H9 (cell line): ENCODE results near the gene PSMD1. TPM values are rescaled to one million over a fixed set of nuclear protein-coding genes. Genes with fewer than 3 reads are reported as not detected.

Experiments
- DNase-seq: peaks from one replicate; pipeline ENCODE4 v3.0.0-alpha.2; 2017
- H2AFZ ChIP-seq: one replicate; pipeline ENCODE4 v1.6.1; 2013; ENCODE audit warnings: mild to moderate bottlenecking, low read length, control low read depth, moderate library complexity
- H2AK5ac ChIP-seq: 2 replicates; pipeline ENCODE4 v1.6.1; 2013; ENCODE audit warnings: low read length, control low read depth, mixed read lengths; ENCODE audit not compliant: insufficient read length
- H2BK120ac ChIP-seq: one replicate; pipeline ENCODE4 v1.6.1; 2013; ENCODE audit warnings: low read depth, mild to moderate bottlenecking, low read length, control low read depth, inconsistent platforms; ENCODE audit not compliant: poor library complexity, severe bottlenecking
- H2BK12ac ChIP-seq: 2 replicates; pipeline ENCODE4 v1.6.1; 2013; ENCODE audit warnings: low read length, control low read depth, mixed read lengths, low read depth; ENCODE audit not compliant: insufficient read length
- H2BK15ac ChIP-seq: 2 replicates; pipeline ENCODE4 v1.6.1; 2013; ENCODE audit warnings: low read depth, low read length, control low read depth
- H2BK20ac ChIP-seq: one replicate; pipeline ENCODE4 v1.6.1; 2013; ENCODE audit warnings: low read depth, mild to moderate bottlenecking, low read length, control low read depth, inconsistent platforms; ENCODE audit not compliant: poor library complexity, severe bottlenecking
- H2BK5ac ChIP-seq: 2 replicates; pipeline ENCODE4 v1.6.1; 2013; ENCODE audit warnings: low read length, control low read depth, mixed read lengths; ENCODE audit not compliant: insufficient read length
- H3K14ac ChIP-seq: 2 replicates; pipeline ENCODE4 v1.6.1; 2013; ENCODE audit warnings: low read length, control low read depth; ENCODE audit not compliant: insufficient read depth
- H3K18ac ChIP-seq: 2 replicates; pipeline ENCODE4 v1.6.1; 2013; ENCODE audit warnings: low read depth, mild to moderate bottlenecking, mixed read lengths, low read length, control low read depth; ENCODE audit not compliant: insufficient read length
- H3K23ac ChIP-seq: 2 replicates; pipeline ENCODE4 v1.6.1; 2013; ENCODE audit warnings: low read length, control low read depth, mixed read lengths, low read depth; ENCODE audit not compliant: insufficient read length
- H3K23me2 ChIP-seq: 2 replicates; pipeline ENCODE4 v1.6.1; 2013; ENCODE audit warnings: low read depth, mild to moderate bottlenecking, mixed read lengths, low read length, control low read depth; ENCODE audit not compliant: insufficient read length, poor library complexity, severe bottlenecking
- H3K27ac ChIP-seq: 2 replicates; pipeline ENCODE4 v1.5.1; 2013; ENCODE audit warnings: low read length, control low read depth, mixed read lengths, low read depth; ENCODE audit not compliant: insufficient read length
- H3K27me3 ChIP-seq: 2 replicates; pipeline ENCODE4 v1.6.1; 2013; ENCODE audit warnings: low read length, control low read depth, inconsistent platforms; ENCODE audit not compliant: insufficient read depth
- H3K4ac ChIP-seq: 2 replicates; pipeline ENCODE4 v1.6.1; 2013; ENCODE audit warnings: low read depth, mild to moderate bottlenecking, control low read depth, inconsistent platforms, low read length, moderate library complexity
- H3K4me1 ChIP-seq: 2 replicates; pipeline ENCODE4 v1.6.1; 2013; ENCODE audit warnings: low read length, control low read depth, inconsistent platforms; ENCODE audit not compliant: insufficient read depth
- H3K4me2 ChIP-seq: 2 replicates; pipeline ENCODE4 v1.6.1; 2013; ENCODE audit warnings: low read length, control low read depth, mixed read lengths; ENCODE audit not compliant: insufficient read length, insufficient read depth
- H3K56ac ChIP-seq: 2 replicates; pipeline ENCODE4 v1.6.1; 2013; ENCODE audit warnings: low read depth, mild to moderate bottlenecking, mixed read lengths, low read length, control low read depth; ENCODE audit not compliant: insufficient read length
- H3K79me1 ChIP-seq: 2 replicates; pipeline ENCODE4 v1.6.1; 2013; ENCODE audit warnings: low read depth, mild to moderate bottlenecking, moderate library complexity, low read length, control low read depth, inconsistent platforms; ENCODE audit not compliant: insufficient read depth, poor library complexity, severe bottlenecking
- H3K79me2 ChIP-seq: 2 replicates; pipeline ENCODE4 v1.6.1; 2013; ENCODE audit warnings: low read length, control low read depth, inconsistent platforms; ENCODE audit not compliant: insufficient read depth
- H3K9ac ChIP-seq: 2 replicates; pipeline ENCODE4 v1.6.1; 2013; ENCODE audit warnings: low read length, control low read depth, mixed read lengths; ENCODE audit not compliant: insufficient read length; ENCODE audit errors: extremely low read depth
- H3K9me3 ChIP-seq: one replicate; pipeline ENCODE4 v1.6.1; 2013; ENCODE audit warnings: low read depth, low read length, inconsistent platforms; ENCODE audit not compliant: control insufficient read depth
- H3T11ph ChIP-seq: one replicate; pipeline ENCODE4 v1.6.1; 2013; ENCODE audit warnings: mild to moderate bottlenecking, low read length, control low read depth, inconsistent platforms
- H4K20me1 ChIP-seq: one replicate; pipeline ENCODE4 v1.6.1; 2013; ENCODE audit not compliant: control insufficient read depth, insufficient read length, insufficient read depth
- H4K5ac ChIP-seq: 2 replicates; pipeline ENCODE4 v1.6.1; 2013; ENCODE audit warnings: low read depth, mild to moderate bottlenecking, mixed read lengths, low read length, control low read depth; ENCODE audit not compliant: insufficient read length
- H4K8ac ChIP-seq: replicated peaks from 2 replicates; pipeline ENCODE4 v1.6.1; 2013; ENCODE audit warnings: low read length, control low read depth, mixed read lengths, low read depth; ENCODE audit not compliant: insufficient read length
- H4K91ac ChIP-seq: 2 replicates; pipeline ENCODE4 v1.6.1; 2013; ENCODE audit warnings: low read depth, mild to moderate bottlenecking, moderate library complexity, mixed read lengths, low read length, control low read depth; ENCODE audit not compliant: insufficient read length
- H3K27ac Mint-ChIP-seq, 3 experiments: 2 replicates in 2 of 3; 3 replicates in 1 of 3; pipeline ENCODE4 v1.8.0; 2020 to 2021; ENCODE audit warnings: mixed read lengths in 3 of 3, mild to moderate bottlenecking in 1 of 3, moderate library complexity in 1 of 3
- H3K27me3 Mint-ChIP-seq: 2 replicates; pipeline ENCODE4 v1.8.0; 2021; ENCODE audit warnings: low read depth, mild to moderate bottlenecking, moderate library complexity, mixed read lengths
- H3K36me3 Mint-ChIP-seq, 3 experiments: 2 replicates in 2 of 3; 3 replicates in 1 of 3; pipeline ENCODE4 v1.8.0; 2020 to 2021; ENCODE audit warnings: low read depth in 3 of 3, mixed read lengths in 3 of 3; ENCODE audit not compliant: insufficient read depth in 1 of 3
- H3K4me1 Mint-ChIP-seq, 2 experiments: 2 replicates each; pipeline ENCODE4 v1.8.0; 2020; ENCODE audit warnings: mixed read lengths in 2 of 2
- H3K4me3 Mint-ChIP-seq, 2 experiments: 2 replicates in 1 of 2; 3 replicates in 1 of 2; pipeline ENCODE4 v1.8.0; 2020 to 2021; ENCODE audit warnings: mild to moderate bottlenecking in 2 of 2, mixed read lengths in 2 of 2, moderate library complexity in 1 of 2
- H3K9me3 Mint-ChIP-seq, 2 experiments: 2 replicates in 1 of 2; 3 replicates in 1 of 2; pipeline ENCODE4 v1.8.0; 2020; ENCODE audit warnings: mild to moderate bottlenecking in 2 of 2, mixed read lengths in 2 of 2, moderate library complexity in 1 of 2
- WGBS: extraction: QIAGEN DNeasy Blood & Tissue Kit; methylation state at CpG from one replicate; pipeline ENCODE4 v1.1.7; 2013; ENCODE audit warnings: missing lambda C conversion rate, low lambda C conversion rate, mixed read lengths; ENCODE audit not compliant: insufficient read length; ENCODE audit errors: extremely low coverage; 5-methylcytosine and 5-hydroxymethylcytosine counted together
- total RNA-seq: library from RNA; stranded (reverse); gene quantifications from 2 replicates; pipeline ENCODE4 v1.2.1, GENCODE V29; 2021
- TF ChIP-seq, protein P1 (sequence below): fragments of 200-600 bp; sonication (generic); conservative IDR thresholded peaks from 3 replicates; pipeline ENCODE4 v1.8.0; 2021; ENCODE audit warnings: antibody characterized with exemption, mild to moderate bottlenecking

The PSMD1 gene
- total RNA-seq, 1 experiment from 2014 or later = 166 TPM

DNA sequence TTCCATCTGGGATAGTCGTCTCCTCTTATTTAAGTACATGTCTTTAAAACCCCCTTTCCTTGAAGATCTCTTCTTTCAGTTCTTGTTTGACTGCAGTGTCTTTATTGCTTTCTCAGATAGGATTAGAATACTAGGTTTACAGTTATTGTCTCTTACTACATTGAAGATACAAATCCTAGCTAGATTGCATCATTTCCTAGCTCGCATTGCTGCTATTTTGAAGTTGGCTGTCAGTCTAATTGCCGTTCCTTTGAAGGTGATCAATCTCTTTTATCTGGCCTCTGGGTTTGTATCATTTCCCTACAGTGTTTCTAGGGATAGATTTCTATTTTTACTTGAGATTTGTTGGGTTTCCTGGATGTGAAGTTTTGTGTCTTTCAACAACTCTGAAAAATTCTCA is 162.6 kb downstream of the PSMD1 start:
- H3K27me3 Mint-ChIP-seq = no peaks in the 10 kb centered on the region
- H4K20me1 ChIP-seq = no peaks in the 10 kb centered on the region
- H3K4me1 ChIP-seq = no peaks in the 10 kb centered on the region
- H4K8ac ChIP-seq = no peak overlapping the region
- no peak overlapping the region for H4K5ac ChIP-seq
- no peak overlapping the region for H3K4me3 Mint-ChIP-seq
- no peak overlapping the region for H2BK120ac ChIP-seq
- H2BK20ac ChIP-seq = no peak overlapping the region
- H3K36me3 Mint-ChIP-seq = peaks cover 27 to 70% (median 50%) of the 10 kb centered on the region in 3 experiments; a peak in 6 of 7 replicates
- no peak overlapping the region for H3K4ac ChIP-seq
- no peaks in the 10 kb centered on the region for H3K27me3 ChIP-seq
- no peak for DNase-seq
- no peak overlapping the region for H3K4me2 ChIP-seq
- H2AFZ ChIP-seq = no peak overlapping the region
- H2BK12ac ChIP-seq = no peak overlapping the region
- no peak overlapping the region for H3T11ph ChIP-seq
- H3K27ac ChIP-seq = no peak overlapping the region
- no peak overlapping the region for H2BK5ac ChIP-seq
- H4K91ac ChIP-seq = no peak overlapping the region
- H3K4me1 Mint-ChIP-seq = 0 out of 4 replicates have a peak, but pooled peaks cover 0 to 2% of the 10 kb centered on the region in 2 experiments
- H3K79me1 ChIP-seq = no peaks in the 10 kb centered on the region
- H3K18ac ChIP-seq = no peak overlapping the region
- no peaks in the 10 kb centered on the region for H3K79me2 ChIP-seq
- TF ChIP-seq, protein P1, sequence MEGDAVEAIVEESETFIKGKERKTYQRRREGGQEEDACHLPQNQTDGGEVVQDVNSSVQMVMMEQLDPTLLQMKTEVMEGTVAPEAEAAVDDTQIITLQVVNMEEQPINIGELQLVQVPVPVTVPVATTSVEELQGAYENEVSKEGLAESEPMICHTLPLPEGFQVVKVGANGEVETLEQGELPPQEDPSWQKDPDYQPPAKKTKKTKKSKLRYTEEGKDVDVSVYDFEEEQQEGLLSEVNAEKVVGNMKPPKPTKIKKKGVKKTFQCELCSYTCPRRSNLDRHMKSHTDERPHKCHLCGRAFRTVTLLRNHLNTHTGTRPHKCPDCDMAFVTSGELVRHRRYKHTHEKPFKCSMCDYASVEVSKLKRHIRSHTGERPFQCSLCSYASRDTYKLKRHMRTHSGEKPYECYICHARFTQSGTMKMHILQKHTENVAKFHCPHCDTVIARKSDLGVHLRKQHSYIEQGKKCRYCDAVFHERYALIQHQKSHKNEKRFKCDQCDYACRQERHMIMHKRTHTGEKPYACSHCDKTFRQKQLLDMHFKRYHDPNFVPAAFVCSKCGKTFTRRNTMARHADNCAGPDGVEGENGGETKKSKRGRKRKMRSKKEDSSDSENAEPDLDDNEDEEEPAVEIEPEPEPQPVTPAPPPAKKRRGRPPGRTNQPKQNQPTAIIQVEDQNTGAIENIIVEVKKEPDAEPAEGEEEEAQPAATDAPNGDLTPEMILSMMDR = no peak
- H3K23ac ChIP-seq = no peak overlapping the region
- H3K27ac Mint-ChIP-seq = no peak overlapping the region; a peak in 1 of 7 replicates
- H3K9me3 ChIP-seq = no peaks in the 10 kb centered on the region
- no peak overlapping the region for H2BK15ac ChIP-seq
- H3K56ac ChIP-seq = no peak overlapping the region
- H3K9ac ChIP-seq = no peak overlapping the region
- H3K9me3 Mint-ChIP-seq = no peaks in the 10 kb centered on the region
- no peak overlapping the region for H2AK5ac ChIP-seq
- no peaks in the 10 kb centered on the region for H3K23me2 ChIP-seq
- H3K14ac ChIP-seq = no peak overlapping the region
- whole genome bisulfite sequencing = no CpG with 5 or more reads among the region's 3 CpGs
